GM18907 (cell line): ENCODE results near the gene TBCD.

Experiments used
- ATAC-seq: cut with Tn5 transposase; IDR thresholded peaks from one replicate; pipeline ENCODE4 v1.9.1; 2021; ENCODE audit warnings: mild to moderate bottlenecking, moderate library complexity; ENCODE audit not compliant: unreplicated experiment

Gene TBCD

GRCh38 chr17:82867763-82868325, 116.0 kb downstream of the TBCD start:
- ATAC-seq = no peak

DNA sequence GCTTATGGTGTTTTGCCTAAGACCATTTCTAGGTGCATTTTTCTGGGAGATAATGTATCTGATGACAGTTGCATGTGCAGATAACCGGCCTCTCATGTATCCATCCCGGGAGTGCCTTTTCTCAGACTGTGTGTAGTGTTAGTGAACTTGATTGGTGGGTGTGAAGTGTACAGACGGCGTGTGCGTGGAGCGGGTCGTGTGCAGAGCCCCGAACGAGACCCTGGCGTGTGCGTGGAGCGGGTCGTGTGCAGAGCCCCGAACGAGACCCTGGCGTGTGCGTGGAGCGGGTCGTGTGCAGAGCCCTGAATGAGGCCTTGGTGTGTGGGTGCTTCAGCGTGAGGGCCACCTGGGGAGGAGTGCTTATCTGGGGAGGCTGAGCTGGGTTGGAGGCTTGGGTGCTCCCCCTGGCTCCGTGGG, 116.9 kb downstream of the TBCD start:
- no peak for ATAC-seq

DNA sequence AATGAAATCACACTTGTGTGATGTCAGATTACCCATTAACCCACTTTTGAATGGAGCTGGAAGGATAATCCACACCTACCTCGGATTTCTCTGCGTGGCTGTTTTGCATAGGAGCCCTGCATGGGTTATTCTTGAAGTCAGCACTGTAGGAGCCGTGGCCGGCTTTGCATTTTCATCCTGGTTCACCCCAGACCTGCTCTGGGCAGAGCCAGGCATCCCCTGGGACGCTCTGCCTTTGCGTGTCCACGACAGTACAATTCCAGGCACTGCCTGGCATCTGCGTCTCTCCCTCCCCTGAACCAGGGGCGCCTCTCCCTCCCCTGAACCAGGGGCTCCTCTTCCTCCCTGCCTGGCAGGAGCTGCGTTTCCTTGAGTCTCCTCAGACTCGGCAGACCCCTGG, 117.7 kb downstream of the TBCD start:
- no peak for ATAC-seq

- ATAC-seq = no peak
Observed at GRCh38 chr17:82870091-82870491, 118.2 kb downstream of the TBCD start.

GRCh38 chr17:82870541-82870940, 118.7 kb downstream of the TBCD start:
- no peak for ATAC-seq

DNA sequence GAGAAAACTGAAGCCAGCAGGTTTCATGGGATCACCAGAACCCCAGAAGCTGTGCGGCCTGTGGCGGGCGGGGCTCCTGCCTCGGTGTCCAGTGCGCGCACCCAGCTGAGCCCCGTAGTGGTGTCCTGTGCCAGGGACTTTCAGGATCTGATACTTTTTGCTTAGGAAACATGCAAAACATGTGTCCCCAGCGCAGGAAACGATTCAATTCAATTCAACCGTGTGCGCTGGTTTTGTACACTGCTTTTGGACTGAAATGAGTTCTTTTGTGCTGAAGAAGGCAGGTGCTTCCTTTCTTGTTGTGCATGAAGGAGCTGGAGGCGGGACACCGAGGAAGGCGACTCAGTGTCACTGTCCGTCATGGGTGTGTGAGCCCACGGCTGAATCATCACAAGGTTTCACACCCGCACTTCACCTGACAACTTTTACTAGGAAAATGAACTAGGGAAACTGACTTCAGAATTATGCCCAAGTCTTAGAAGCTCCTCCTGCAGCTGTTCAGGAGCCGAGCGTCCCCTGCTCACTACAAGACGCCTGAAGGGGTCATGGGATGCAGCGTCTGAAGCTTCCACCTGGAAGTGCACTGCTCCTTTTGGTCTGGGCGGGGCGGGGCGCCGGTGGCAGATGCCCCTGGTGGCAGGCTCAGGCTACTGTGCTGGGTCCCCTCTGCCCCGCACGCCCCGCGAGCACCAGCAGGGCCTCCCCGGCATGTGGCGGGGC, 119.4 kb downstream of the TBCD start:
- ATAC-seq = peak; percentile 61

DNA sequence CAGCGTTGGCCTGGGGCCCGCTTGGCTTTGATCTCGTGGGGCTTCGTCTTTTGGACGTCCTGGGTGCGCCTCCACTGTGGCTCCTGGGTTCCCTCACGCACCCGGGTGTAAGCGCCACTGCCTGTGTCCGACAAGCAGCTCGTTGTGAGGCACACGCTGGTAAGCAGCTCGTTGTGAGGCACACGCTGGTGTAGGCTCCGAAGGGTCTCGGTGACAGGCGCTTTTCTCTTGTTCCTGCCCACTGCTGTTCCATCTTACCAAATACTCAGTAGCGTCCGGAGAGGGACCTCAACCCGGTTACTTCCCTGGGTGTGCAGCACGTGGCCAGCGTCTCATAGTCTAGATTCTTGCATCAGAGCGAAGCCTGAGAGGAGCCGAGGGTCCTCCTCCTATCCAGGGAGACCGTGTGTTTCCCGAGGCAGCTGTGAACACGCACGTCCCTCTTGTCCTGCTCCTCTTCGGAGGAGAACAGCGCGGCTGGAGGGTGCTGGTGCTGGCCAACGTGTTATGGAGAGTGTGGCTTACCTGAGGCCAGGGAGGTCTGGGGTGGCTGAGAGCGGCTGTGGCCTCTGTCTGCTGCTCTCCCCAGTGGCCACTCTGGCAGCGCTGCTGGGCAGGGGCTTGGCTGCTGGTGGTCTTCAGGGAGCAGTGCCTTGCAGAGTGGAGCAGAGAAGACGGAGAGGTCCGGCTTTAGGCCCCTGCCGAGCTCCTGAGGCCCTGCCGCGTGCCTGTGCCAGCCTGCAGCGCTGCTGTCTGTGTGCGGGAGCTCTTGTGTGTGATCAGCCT, 120.1 kb downstream of the TBCD start:
- ATAC-seq = no peak

DNA sequence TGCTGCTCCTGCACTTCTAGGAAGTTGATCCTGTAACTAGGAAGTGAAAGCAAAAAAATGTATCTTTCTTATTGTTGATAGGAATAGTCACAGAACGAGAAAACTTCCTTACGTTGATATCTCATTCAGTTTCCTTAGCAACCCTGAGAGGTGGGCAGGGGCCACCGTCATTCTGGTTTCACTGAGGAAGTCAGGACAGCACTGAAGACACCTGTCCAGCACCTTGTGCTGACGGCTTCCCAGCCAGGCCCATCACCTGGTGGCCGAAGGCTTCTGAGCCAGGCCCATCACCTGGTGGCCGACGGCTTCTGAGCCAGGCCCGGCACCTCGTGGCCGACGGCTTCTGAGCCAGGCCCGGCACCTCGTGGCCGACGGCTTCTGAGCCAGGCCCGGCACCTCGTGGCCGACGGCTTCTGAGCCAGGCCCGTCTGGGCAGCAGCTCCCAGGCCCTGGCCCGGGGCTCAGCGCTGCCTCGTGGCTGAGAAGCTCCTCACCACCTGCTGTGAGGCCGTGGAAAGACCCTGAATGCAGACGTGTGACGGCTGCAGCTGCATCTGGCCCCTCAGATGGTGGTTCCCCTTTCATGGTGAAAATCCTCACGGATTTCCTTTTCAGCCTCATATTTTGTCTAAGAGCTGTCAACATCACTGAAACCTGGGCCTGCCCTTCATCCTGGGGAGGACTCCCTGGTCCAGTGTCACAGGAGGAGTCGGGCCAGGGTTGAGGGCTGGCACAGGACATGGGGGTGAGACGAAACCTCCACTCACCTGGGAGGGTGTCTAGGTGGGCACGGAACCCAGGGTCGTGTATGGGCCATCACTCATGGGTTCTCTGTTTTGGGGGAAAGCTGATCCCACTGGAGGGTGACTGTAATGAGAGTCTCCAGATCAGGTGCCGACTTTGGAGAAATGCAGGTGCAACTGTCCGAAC, 121.0 kb downstream of the TBCD start:
- ATAC-seq = no peak

DNA sequence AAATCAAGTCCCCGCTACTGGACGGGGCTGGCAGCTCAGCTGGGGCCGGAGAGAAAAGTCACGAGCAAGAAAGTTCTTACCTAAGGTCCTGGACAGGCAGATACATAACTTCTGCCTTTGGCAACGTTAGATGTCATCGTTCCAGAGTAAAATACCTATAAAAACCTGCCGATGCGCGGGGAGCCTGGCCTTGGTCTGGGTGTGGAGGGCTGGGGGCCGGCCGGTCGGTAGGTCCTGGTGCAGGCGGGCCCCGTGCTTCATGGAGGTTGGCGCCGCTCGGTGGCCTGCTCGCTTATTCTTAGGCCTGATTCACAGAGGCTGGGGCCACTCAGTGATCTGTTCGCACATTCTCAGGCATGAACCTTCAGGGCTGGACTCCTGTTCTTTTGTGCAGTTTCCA, 121.7 kb downstream of the TBCD start:
- ATAC-seq = no peak

GRCh38 chr17:82874011-82874835, 122.4 kb downstream of the TBCD start:
- ATAC-seq = no peak

DNA sequence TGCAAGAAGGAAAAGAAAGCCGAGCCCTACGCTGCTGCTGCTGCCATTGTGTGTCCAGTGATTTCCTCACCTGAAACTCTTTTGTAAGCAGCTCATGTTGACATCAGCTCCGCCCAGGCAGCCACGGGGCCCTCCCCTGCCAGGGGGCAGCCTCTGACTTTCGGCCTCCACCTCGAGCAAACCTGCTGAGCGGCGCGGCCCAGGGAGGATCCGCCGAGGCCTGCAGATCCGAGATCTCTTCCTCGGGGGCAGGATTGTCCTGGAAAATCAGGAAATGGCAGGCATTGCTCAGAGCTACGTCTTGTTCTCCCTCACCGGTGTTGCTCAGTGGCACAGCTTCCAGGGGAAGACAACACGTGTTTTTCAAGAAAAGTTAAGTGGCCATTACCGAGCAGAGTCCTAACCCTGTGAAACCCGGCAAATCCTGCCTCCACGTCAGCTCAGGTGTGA, 123.6 kb downstream of the TBCD start:
- no peak for ATAC-seq

- ATAC-seq = no peak
Observed at GRCh38 chr17:82876149-82876548, 124.3 kb downstream of the TBCD start.

DNA sequence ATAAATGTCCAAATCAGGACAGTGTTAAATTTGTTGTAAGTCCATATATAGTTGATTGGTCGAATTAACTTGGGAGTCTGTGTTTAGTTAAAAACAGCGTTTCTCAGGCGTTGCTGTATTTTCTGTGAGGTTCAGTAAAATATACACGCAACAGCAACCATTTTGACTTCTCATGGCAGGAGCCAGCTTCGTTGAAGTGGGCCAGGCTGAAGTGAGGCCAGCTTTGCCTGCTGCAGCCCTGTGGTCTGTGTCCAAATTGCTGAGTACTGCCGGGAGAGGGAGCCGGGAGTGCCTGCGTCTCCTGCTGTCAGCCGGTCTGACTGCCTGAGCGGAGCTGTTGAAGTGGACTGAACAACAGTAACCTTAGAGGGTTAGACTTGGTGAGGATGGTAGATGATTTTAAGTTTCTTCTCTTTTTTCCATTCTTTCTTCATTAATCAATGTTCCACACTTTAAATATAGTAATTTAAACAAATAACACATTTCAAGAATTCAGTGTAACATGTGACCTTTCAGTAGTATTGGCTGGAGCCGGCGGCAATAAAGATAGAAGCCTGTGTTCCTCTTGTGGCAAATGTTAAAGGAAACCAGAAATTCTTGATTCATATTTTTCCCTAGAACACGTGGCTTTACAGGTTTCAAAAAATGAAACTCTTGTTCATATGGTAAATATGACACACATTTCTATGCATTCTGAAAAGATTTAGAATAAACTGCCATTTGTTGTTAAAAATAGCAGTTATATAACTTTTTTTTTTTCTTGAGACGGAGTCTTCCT, 124.9 kb downstream of the TBCD start:
- no peak for ATAC-seq

DNA sequence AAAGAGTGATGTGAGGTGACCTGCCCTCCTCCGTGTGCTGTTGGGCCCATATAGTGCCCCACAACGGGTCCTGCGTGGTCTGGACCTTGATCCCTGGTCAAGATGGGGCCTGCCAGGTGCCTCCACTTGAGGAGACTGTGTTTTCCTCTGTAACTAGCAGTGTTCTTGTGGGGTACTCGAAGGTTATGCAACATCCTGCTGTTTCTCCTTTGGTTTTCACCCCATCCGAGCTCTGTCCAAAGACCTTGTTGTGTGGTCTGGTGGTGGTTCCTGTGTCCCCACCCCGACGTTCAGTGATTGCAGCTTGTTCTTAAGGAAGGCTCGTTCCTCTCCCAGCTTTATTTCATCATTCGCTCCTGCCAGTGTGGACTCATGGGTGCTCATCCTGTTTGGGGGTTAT, 126.7 kb downstream of the TBCD start:
- no peak for ATAC-seq

GRCh38 chr17:82879241-82879640, 127.4 kb downstream of the TBCD start:
- ATAC-seq = no peak

- ATAC-seq = no peak
Observed at GRCh38 chr17:82880620-82881323, 128.9 kb downstream of the TBCD start.

DNA sequence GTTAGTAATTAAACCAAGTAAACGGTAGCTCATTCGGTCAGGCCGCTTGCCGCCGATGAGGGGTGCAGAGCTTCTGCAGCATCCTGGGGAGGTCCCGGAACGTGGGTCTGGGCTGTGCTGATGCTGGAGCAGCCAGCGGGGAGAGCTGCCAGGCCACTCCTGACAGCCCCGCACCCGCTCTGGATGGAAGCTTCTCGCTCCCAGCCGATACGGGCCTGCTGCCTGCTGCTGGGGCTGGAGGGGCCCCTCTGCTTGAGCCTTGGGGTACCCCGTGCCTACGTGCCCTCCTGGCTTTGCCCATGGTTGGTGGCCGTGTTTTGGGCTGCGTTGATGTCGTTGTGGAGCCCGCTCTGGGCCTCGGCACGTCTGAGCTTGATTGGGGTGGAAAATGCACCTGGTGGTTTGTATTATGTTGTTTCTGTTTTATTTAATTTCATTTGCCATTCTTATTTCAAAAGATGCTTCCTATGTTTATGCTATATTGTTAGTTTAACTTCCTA, 129.5 kb downstream of the TBCD start:
- ATAC-seq = no peak

- ATAC-seq = no peak
Observed at GRCh38 chr17:82881900-82882714, 130.2 kb downstream of the TBCD start.
